Naive thymus-derived CD4-positive, alpha-beta T cell (primary cell): ENCODE data around the gene PRAMEF7. TPM values are rescaled to one million over a fixed set of nuclear protein-coding genes. Genes with fewer than 3 reads are reported as not detected.
"Not testable (repeated sequence)": the region's sequence is repeated elsewhere in the genome, so short reads cannot be mapped to it uniquely, and the experiment has no call there.

Experiments
- ATAC-seq: fragments of 150-1000 bp; cut with Tn5 transposase; 2 replicates; pipeline ENCODE4 v1.10.0; 2021; ENCODE audit warnings: mild to moderate bottlenecking, moderate library complexity
- CTCF ChIA-PET: fragments of 350-600 bp; sonication (Branson Sonifier 250); formaldehyde crosslinking; loops from one replicate; lab custom pipeline; 2021; ENCODE audit warnings: antibody characterized with exemption; lab: Charles Lee
- POLR2A ChIA-PET: fragments of 350-600 bp; sonication (Branson Sonifier 250); formaldehyde crosslinking; loops from one replicate; lab custom pipeline; 2021; ENCODE audit warnings: antibody characterized with exemption, inconsistent platforms; lab: Charles Lee
- DNase-seq, 9 donors: peaks; one replicate each; pipeline versions ENCODE4 v3.0.0 to v3.0.0-alpha.2; 2020 to 2022; ENCODE audit warnings: mixed read lengths in 1 of 9
- H3K27ac ChIP-seq: one replicate; pipeline ENCODE4 v1.7.0; 2013; ENCODE audit warnings: mild to moderate bottlenecking, low read depth, low read length, moderate library complexity
- H3K27me3 ChIP-seq, 2 donors: one replicate each; pipeline ENCODE4 v1.7.0; 2013; ENCODE audit warnings: low read length in 2 of 2, mild to moderate bottlenecking in 2 of 2, moderate library complexity in 2 of 2; ENCODE audit not compliant: control insufficient read depth in 2 of 2, insufficient read depth in 2 of 2
- H3K36me3 ChIP-seq, 3 experiments: 1 replicate in 2 of 3; 2 replicates in 1 of 3; pipeline ENCODE4 v1.7.0; 2013; ENCODE audit warnings: low read length in 3 of 3, mild to moderate bottlenecking in 3 of 3, moderate library complexity in 1 of 3; ENCODE audit not compliant: insufficient read depth in 3 of 3, control insufficient read depth in 2 of 3
- H3K4me1 ChIP-seq, 2 donors: one replicate each; pipeline ENCODE4 v1.7.0; 2013; ENCODE audit warnings: low read length in 2 of 2, mild to moderate bottlenecking in 2 of 2, moderate library complexity in 1 of 2; ENCODE audit not compliant: control insufficient read depth in 2 of 2, insufficient read depth in 2 of 2
- H3K4me3 ChIP-seq: 2 replicates; pipeline ENCODE4 v1.7.0; 2013; ENCODE audit warnings: mild to moderate bottlenecking, low read length
- H3K9me3 ChIP-seq, 3 experiments: 1 replicate in 2 of 3; 2 replicates in 1 of 3; pipeline ENCODE4 v1.7.0; 2013; ENCODE audit warnings: low read length in 3 of 3; ENCODE audit not compliant: control insufficient read depth in 2 of 3
- H3K27ac Mint-ChIP-seq, 9 donors: one replicate each; pipeline ENCODE4 v1.8.0; 2020 to 2022; ENCODE audit warnings: mixed read lengths in 9 of 9, mild to moderate bottlenecking in 8 of 9, moderate library complexity in 5 of 9, inconsistent platforms in 2 of 9
- H3K27me3 Mint-ChIP-seq, 5 donors: one replicate each; pipeline ENCODE4 v1.8.0; 2021 to 2022; ENCODE audit warnings: mixed read lengths in 5 of 5, mild to moderate bottlenecking in 1 of 5
- H3K36me3 Mint-ChIP-seq, 5 donors: one replicate each; pipeline ENCODE4 v1.8.0; 2020 to 2022; ENCODE audit warnings: mixed read lengths in 5 of 5, mild to moderate bottlenecking in 3 of 5, inconsistent platforms in 1 of 5
- H3K4me1 Mint-ChIP-seq, 7 donors: one replicate each; pipeline ENCODE4 v1.8.0; 2020 to 2022; ENCODE audit warnings: mixed read lengths in 7 of 7, mild to moderate bottlenecking in 3 of 7, inconsistent platforms in 1 of 7
- H3K4me3 Mint-ChIP-seq, 10 donors: one replicate each; pipeline ENCODE4 v1.8.0; 2020 to 2022; ENCODE audit warnings: mild to moderate bottlenecking in 10 of 10, mixed read lengths in 10 of 10, moderate library complexity in 6 of 10, inconsistent platforms in 2 of 10
- H3K9me3 Mint-ChIP-seq, 11 donors: one replicate each; pipeline ENCODE4 v1.8.0; 2020 to 2022; ENCODE audit warnings: mixed read lengths in 11 of 11, mild to moderate bottlenecking in 4 of 11, inconsistent platforms in 1 of 11, moderate library complexity in 1 of 11
- intact Hi-C, 2 donors: fragments of 100-400 bp; cut with micrococcal nuclease; formaldehyde crosslinking; loops; one replicate each; pipeline ENCODE4 v1.15.1; 2023
- polyA plus RNA-seq, 2 donors: library from polyadenylated mRNA; unstranded; fragments of 300-500 nt; fragmentation: Illumina TruSeq; gene quantifications; one replicate each; pipeline ENCODE4 v1.2.3, GENCODE V29; 2021
- total RNA-seq, 6 experiments: library from RNA in 5 of 6; stranded (reverse) in 5 of 6; gene quantifications; 1 replicate in 5 of 6; 2 replicates in 1 of 6; pipeline ENCODE4 v1.2.3 and lab custom pipeline; 2021 to 2026

PRAMEF7 gene
- total RNA-seq (not detected), polyA plus RNA-seq (not detected), total RNA-seq (lab: John Stamatoyannopoulos, UW) (not detected)

GRCh38 chr1:12916310-12916709, at the start of gene PRAMEF7:
Gene PRAMEF7 (plus strand): TSS chr1:12916610. CDS start chr1:12917693, 1,083 bp downstream.
- H3K36me3 ChIP-seq, DNase-seq, H3K27ac ChIP-seq, H3K4me1 Mint-ChIP-seq, H3K27me3 Mint-ChIP-seq, POLR2A ChIA-PET, H3K27me3 ChIP-seq, CTCF ChIA-PET, H3K4me3 ChIP-seq, ATAC-seq, H3K9me3 Mint-ChIP-seq, H3K4me3 Mint-ChIP-seq, H3K4me1 ChIP-seq, H3K27ac Mint-ChIP-seq, intact Hi-C loops, H3K36me3 Mint-ChIP-seq, H3K9me3 ChIP-seq: not testable (repeated sequence)

- DNase-seq, H3K4me3 ChIP-seq, intact Hi-C loops, ATAC-seq, H3K9me3 ChIP-seq, H3K36me3 Mint-ChIP-seq, H3K4me3 Mint-ChIP-seq, H3K27ac Mint-ChIP-seq, CTCF ChIA-PET, POLR2A ChIA-PET, H3K27ac ChIP-seq, H3K9me3 Mint-ChIP-seq, H3K4me1 Mint-ChIP-seq, H3K27me3 ChIP-seq, H3K27me3 Mint-ChIP-seq, H3K36me3 ChIP-seq, H3K4me1 ChIP-seq: not testable (repeated sequence)
Observed at GRCh38 chr1:12878453-12878852, 38.0 kb upstream of the PRAMEF7 start.

GRCh38 chr1:12886101-12886500, 30.3 kb upstream of the PRAMEF7 start, which contains the start of gene PRAMEF4:
Gene PRAMEF4 (minus strand): TSS chr1:12886201. CDS start chr1:12883394, 2,807 bp downstream.
- H3K4me1 Mint-ChIP-seq, H3K9me3 ChIP-seq, H3K36me3 Mint-ChIP-seq, H3K4me3 Mint-ChIP-seq, H3K27ac ChIP-seq, H3K9me3 Mint-ChIP-seq, H3K4me1 ChIP-seq, H3K4me3 ChIP-seq, H3K36me3 ChIP-seq, intact Hi-C loops, ATAC-seq, CTCF ChIA-PET, H3K27me3 Mint-ChIP-seq, H3K27me3 ChIP-seq, DNase-seq, POLR2A ChIA-PET, H3K27ac Mint-ChIP-seq: not testable (repeated sequence)

- POLR2A ChIA-PET, H3K36me3 Mint-ChIP-seq, H3K27me3 Mint-ChIP-seq, H3K4me1 Mint-ChIP-seq, intact Hi-C loops, H3K27ac ChIP-seq, H3K4me1 ChIP-seq, H3K4me3 ChIP-seq, H3K27me3 ChIP-seq, H3K36me3 ChIP-seq, H3K27ac Mint-ChIP-seq, H3K9me3 Mint-ChIP-seq, H3K4me3 Mint-ChIP-seq, H3K9me3 ChIP-seq, ATAC-seq, CTCF ChIA-PET, DNase-seq: not testable (repeated sequence)
Observed at GRCh38 chr1:12898170-12898569, 18.2 kb upstream of the PRAMEF7 start, which contains the start of gene PRAMEF10. Gene PRAMEF10 (minus strand): TSS chr1:12898270. CDS start chr1:12895847, 2,423 bp downstream.

- intact Hi-C loops, POLR2A ChIA-PET, H3K4me1 Mint-ChIP-seq, H3K9me3 Mint-ChIP-seq, CTCF ChIA-PET, H3K27me3 Mint-ChIP-seq, H3K27me3 ChIP-seq, H3K27ac ChIP-seq, H3K4me3 ChIP-seq, H3K9me3 ChIP-seq, DNase-seq, H3K27ac Mint-ChIP-seq, H3K36me3 ChIP-seq, H3K4me3 Mint-ChIP-seq, ATAC-seq, H3K36me3 Mint-ChIP-seq, H3K4me1 ChIP-seq: not testable (repeated sequence)
Observed at GRCh38 chr1:12899186-12899585, 17.2 kb upstream of the PRAMEF7 start.

- H3K4me1 ChIP-seq, POLR2A ChIA-PET, H3K27me3 ChIP-seq, H3K27me3 Mint-ChIP-seq, H3K4me3 Mint-ChIP-seq, H3K4me3 ChIP-seq, H3K9me3 Mint-ChIP-seq, ATAC-seq, intact Hi-C loops, H3K36me3 ChIP-seq, DNase-seq, H3K36me3 Mint-ChIP-seq, H3K27ac Mint-ChIP-seq, H3K9me3 ChIP-seq, H3K4me1 Mint-ChIP-seq, CTCF ChIA-PET, H3K27ac ChIP-seq: not testable (repeated sequence)
Observed at GRCh38 chr1:12903793-12904572, 12.4 kb upstream of the PRAMEF7 start.

GRCh38 chr1:12921749-12922148, 5.3 kb downstream of the PRAMEF7 start:
- H3K4me3 Mint-ChIP-seq, CTCF ChIA-PET, H3K9me3 ChIP-seq, DNase-seq, H3K27ac Mint-ChIP-seq, H3K4me1 Mint-ChIP-seq, POLR2A ChIA-PET, intact Hi-C loops, H3K36me3 ChIP-seq, H3K36me3 Mint-ChIP-seq, H3K27ac ChIP-seq, H3K4me3 ChIP-seq, H3K4me1 ChIP-seq, ATAC-seq, H3K27me3 ChIP-seq, H3K9me3 Mint-ChIP-seq, H3K27me3 Mint-ChIP-seq: not testable (repeated sequence)
